ENCODE data around the gene ARID5B.

Gene ARID5B

GRCh38 chr10:62069452-62070178 lies 168.1 kb downstream of the ARID5B start:
- no peaks in the 10 kb centered on the region for H3K4me1 ChIP-seq
- no peak overlapping the region for H3K4me2 ChIP-seq
- no peak overlapping the region for H3K9ac ChIP-seq
- no peaks in the 10 kb centered on the region for H3K27me3 ChIP-seq
- H3K36me3 ChIP-seq: peaks cover 100% of the 10 kb centered on the region
- H3K4me3 ChIP-seq: no peak overlapping the region
- no peak for TF ChIP-seq Cebpa-rat (IDR thresholded peaks at IDR 0.05)
- no peak overlapping the region for H3K27ac ChIP-seq
- H3K9me3 ChIP-seq: no peaks in the 10 kb centered on the region
- no peaks in the 10 kb centered on the region for H4K20me1 ChIP-seq

GRCh38 chr10:62071846-62072281 lies 170.4 kb downstream of the ARID5B start:
- Histone ChIP-seq H3K36me3 (peaks cover 100% of the 10 kb centered on the region), H3K9me3 (peaks cover 5% of the 10 kb centered on the region; the same call in 1 of the 2 replicates), H3K4me3 (no peak overlapping the region), H3K4me1 (no peaks in the 10 kb centered on the region), H3K27ac (no peak overlapping the region), H3K27me3 (no peaks in the 10 kb centered on the region), H3K9ac (no peak overlapping the region), H4K20me1 (no peaks in the 10 kb centered on the region), H3K4me2 (no peak overlapping the region)
- no peak for TF ChIP-seq Cebpa-rat (IDR thresholded peaks at IDR 0.05)

- peaks cover 99% of the 10 kb centered on the region for H3K36me3 ChIP-seq
- H3K9me3 ChIP-seq: peaks cover 5% of the 10 kb centered on the region; the same call in 1 of the 2 replicates
- no peak overlapping the region for H3K9ac ChIP-seq
- H3K4me2 ChIP-seq: no peak overlapping the region
- peaks cover under 1% of the 10 kb centered on the region; the same call in 1 of the 2 replicates for H3K4me1 ChIP-seq
- no peaks in the 10 kb centered on the region for H4K20me1 ChIP-seq
- H3K27me3 ChIP-seq: no peaks in the 10 kb centered on the region
- H3K27ac ChIP-seq: no peak overlapping the region
- no peak for TF ChIP-seq Cebpa-rat (IDR thresholded peaks at IDR 0.05)
- H3K4me3 ChIP-seq: no peak overlapping the region
These were observed 171.4 kb downstream of the ARID5B start for GRCh38 chr10:62072901-62073300.

- Histone ChIP-seq H3K4me2 (no peak overlapping the region), H4K20me1 (no peaks in the 10 kb centered on the region), H3K9me3 (peaks cover 5% of the 10 kb centered on the region; the same call in 1 of the 2 replicates), H3K9ac (no peak overlapping the region), H3K4me3 (no peak overlapping the region), H3K27me3 (no peaks in the 10 kb centered on the region), H3K27ac (no peak overlapping the region), H3K4me1 (peaks cover 5% of the 10 kb centered on the region; the same call in 1 of the 2 replicates), H3K36me3 (peaks cover 99% of the 10 kb centered on the region)
- no peak for TF ChIP-seq Cebpa-rat (IDR thresholded peaks at IDR 0.05)
These were observed 171.9 kb downstream of the ARID5B start for GRCh38 chr10:62073429-62073828.

- Histone ChIP-seq H3K27me3 (no peaks in the 10 kb centered on the region), H3K9me3 (peaks cover 5% of the 10 kb centered on the region; the same call in 1 of the 2 replicates), H3K4me1 (peaks cover 23% of the 10 kb centered on the region), H3K4me2 (no peak overlapping the region), H3K27ac (no peak overlapping the region), H3K4me3 (no peak overlapping the region), H3K9ac (no peak overlapping the region), H3K36me3 (peaks cover 99% of the 10 kb centered on the region), H4K20me1 (no peaks in the 10 kb centered on the region)
- no peak for TF ChIP-seq Cebpa-rat (IDR thresholded peaks at IDR 0.05)
These were observed 173.9 kb downstream of the ARID5B start for GRCh38 chr10:62075414-62075813.

GRCh38 chr10:62075912-62076311 lies 174.4 kb downstream of the ARID5B start:
- no peaks in the 10 kb centered on the region for H4K20me1 ChIP-seq
- H3K4me2 ChIP-seq: no peak overlapping the region
- H3K9me3 ChIP-seq: peaks cover 5% of the 10 kb centered on the region; the same call in 1 of the 2 replicates
- no peak for TF ChIP-seq Cebpa-rat (IDR thresholded peaks at IDR 0.05)
- no peaks in the 10 kb centered on the region for H3K27me3 ChIP-seq
- no peak overlapping the region for H3K27ac ChIP-seq
- no peak overlapping the region for H3K9ac ChIP-seq
- peaks cover 28% of the 10 kb centered on the region for H3K4me1 ChIP-seq
- H3K36me3 ChIP-seq: peaks cover 97% of the 10 kb centered on the region
- no peak overlapping the region for H3K4me3 ChIP-seq

- Histone ChIP-seq H3K27ac (no peak overlapping the region), H3K4me2 (no peak overlapping the region), H3K9me3 (peaks cover 5% of the 10 kb centered on the region; the same call in 1 of the 2 replicates), H3K4me1 (peaks cover 38% of the 10 kb centered on the region), H3K4me3 (no peak overlapping the region), H4K20me1 (no peaks in the 10 kb centered on the region), H3K9ac (no peak overlapping the region), H3K36me3 (peaks cover 89% of the 10 kb centered on the region), H3K27me3 (no peaks in the 10 kb centered on the region)
- no peak for TF ChIP-seq Cebpa-rat (IDR thresholded peaks at IDR 0.05)
These were observed 175.4 kb downstream of the ARID5B start for GRCh38 chr10:62076891-62077290.

- no peaks in the 10 kb centered on the region for H4K20me1 ChIP-seq
- no peaks in the 10 kb centered on the region for H3K27me3 ChIP-seq
- H3K36me3 ChIP-seq: peaks cover 83% of the 10 kb centered on the region
- H3K9ac ChIP-seq: no peak overlapping the region
- peaks cover 5% of the 10 kb centered on the region; the same call in 1 of the 2 replicates for H3K9me3 ChIP-seq
- no peak overlapping the region for H3K27ac ChIP-seq
- no peak overlapping the region for H3K4me3 ChIP-seq
- no peak overlapping the region for H3K4me2 ChIP-seq
- no peak for TF ChIP-seq Cebpa-rat (IDR thresholded peaks at IDR 0.05)
- H3K4me1 ChIP-seq: peaks cover 43% of the 10 kb centered on the region
These were observed 176.0 kb downstream of the ARID5B start for GRCh38 chr10:62077330-62078015.

- Histone ChIP-seq H3K36me3 (peaks cover 68% of the 10 kb centered on the region), H3K4me2 (peak overlapping the region; percentile 91), H4K20me1 (no peaks in the 10 kb centered on the region), H3K27ac (0 out of 2 replicates have a peak overlapping the region, but pooled peaks have one; percentile 5), H3K9me3 (peaks cover 5% of the 10 kb centered on the region; the same call in 1 of the 2 replicates), H3K9ac (no peak overlapping the region), H3K4me1 (peaks cover 62% of the 10 kb centered on the region), H3K27me3 (no peaks in the 10 kb centered on the region), H3K4me3 (no peak overlapping the region)
- TF ChIP-seq Cebpa-rat (IDR thresholded peaks at IDR 0.05): no peak
These were observed 178.5 kb downstream of the ARID5B start for GRCh38 chr10:62079885-62080559.

Measured in BLaER1 (cell line).